ENCODE measurements around the gene RNF10. TPM values are rescaled to one million over a fixed set of nuclear protein-coding genes. Genes with fewer than 3 reads are reported as not detected.
"Not testable (repeated sequence)": the region's sequence is repeated elsewhere in the genome, so short reads cannot be mapped to it uniquely, and the experiment has no call there.

The RNF10 gene
- total and polyA plus RNA-seq, 12 donors, result 218 to 778 (median 271) TPM

DNA sequence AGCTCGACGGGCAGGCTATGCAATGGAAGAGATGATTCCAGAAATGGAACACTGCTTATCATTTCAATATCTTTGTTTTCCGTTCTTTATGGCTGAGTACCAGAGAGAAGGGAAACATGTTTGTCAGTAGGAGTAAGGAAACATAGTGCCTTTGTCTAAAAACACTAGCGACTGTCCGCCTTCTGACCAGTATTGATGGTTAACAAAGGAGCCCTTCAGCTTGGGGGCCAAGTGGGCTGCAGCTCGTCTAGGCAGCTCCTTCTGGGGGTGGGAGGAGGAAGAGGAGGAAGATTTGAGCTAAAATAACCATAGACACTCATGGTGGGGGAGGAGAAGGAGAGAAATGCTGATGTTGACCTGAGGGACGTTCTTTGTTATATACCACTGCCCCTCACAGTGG lies 20.2 kb upstream of the RNF10 start:
- ATAC-seq, result no peak
- WGBS, 2 donors, result 88 to 89% methylated on average over 7 of the region's 7 CpGs
- intact Hi-C loops (cut with DNase I), result no loop called here
- TF ChIP-seq CTCF (IDR thresholded peaks at IDR 0.05), result no peak
- Histone ChIP-seq H3K36me3 (peaks cover 0 to 97% (median 34%) of the 10 kb centered on the region in 9 donors), H3K27me3 (no peaks in the 10 kb centered on the region), H3K9me3 (no peaks in the 10 kb centered on the region), H3K4me3 (no peak overlapping the region), H3K4me1 (no peaks in the 10 kb centered on the region), H3K27ac (no peak overlapping the region)
- no peak for DNase-seq

GRCh38 chr12:120515496-120515895 lies 18.7 kb upstream of the RNF10 start:
- H3K4me1 ChIP-seq, result no peaks in the 10 kb centered on the region
- no peak for TF ChIP-seq CTCF (IDR thresholded peaks at IDR 0.05)
- no peak overlapping the region for H3K4me3 ChIP-seq
- no peaks in the 10 kb centered on the region for H3K9me3 ChIP-seq
- H3K36me3 ChIP-seq, result peaks cover 0 to 97% (median 23%) of the 10 kb centered on the region in 9 donors
- 81 to 91% methylated on average over 2 of the region's 2 CpGs for WGBS, 2 donors
- no peak for ATAC-seq
- intact Hi-C loops (cut with DNase I), result no loop called here
- H3K27me3 ChIP-seq, result no peaks in the 10 kb centered on the region
- H3K27ac ChIP-seq, result no peak overlapping the region
- DNase-seq, result no peak

- ATAC-seq; H3K27ac ChIP-seq; H3K4me1 ChIP-seq; H3K4me3 ChIP-seq; H3K27me3 ChIP-seq; intact Hi-C loops (cut with DNase I); H3K9me3 ChIP-seq; DNase-seq: not testable (repeated sequence)
- peaks cover 0 to 91% (median 26%) of the 10 kb centered on the region in 9 donors for H3K36me3 ChIP-seq
- WGBS, 2 donors, result 97 to 98% methylated on average over 8 of the region's 8 CpGs
Observed at GRCh38 chr12:120519324-120519723, 14.8 kb upstream of the RNF10 start.

- peaks cover 0 to 73% (median 8%) of the 10 kb centered on the region in 9 donors for H3K36me3 ChIP-seq
- H3K27ac ChIP-seq, result no peak overlapping the region
- H3K4me1 ChIP-seq, result peaks cover 0 to 2% (median 0%) of the 10 kb centered on the region in 9 donors
- 92 to 93% methylated on average over 9 of the region's 9 CpGs for WGBS, 2 donors
- no peak for DNase-seq
- H3K4me3 ChIP-seq, result no peak overlapping the region
- ATAC-seq, result no peak
- no peaks in the 10 kb centered on the region for H3K27me3 ChIP-seq
- intact Hi-C loops (cut with DNase I), result no loop called here
- no peaks in the 10 kb centered on the region for H3K9me3 ChIP-seq
- no peak for TF ChIP-seq CTCF (IDR thresholded peaks at IDR 0.05)
Observed at GRCh38 chr12:120522568-120522967, 11.6 kb upstream of the RNF10 start.

DNA sequence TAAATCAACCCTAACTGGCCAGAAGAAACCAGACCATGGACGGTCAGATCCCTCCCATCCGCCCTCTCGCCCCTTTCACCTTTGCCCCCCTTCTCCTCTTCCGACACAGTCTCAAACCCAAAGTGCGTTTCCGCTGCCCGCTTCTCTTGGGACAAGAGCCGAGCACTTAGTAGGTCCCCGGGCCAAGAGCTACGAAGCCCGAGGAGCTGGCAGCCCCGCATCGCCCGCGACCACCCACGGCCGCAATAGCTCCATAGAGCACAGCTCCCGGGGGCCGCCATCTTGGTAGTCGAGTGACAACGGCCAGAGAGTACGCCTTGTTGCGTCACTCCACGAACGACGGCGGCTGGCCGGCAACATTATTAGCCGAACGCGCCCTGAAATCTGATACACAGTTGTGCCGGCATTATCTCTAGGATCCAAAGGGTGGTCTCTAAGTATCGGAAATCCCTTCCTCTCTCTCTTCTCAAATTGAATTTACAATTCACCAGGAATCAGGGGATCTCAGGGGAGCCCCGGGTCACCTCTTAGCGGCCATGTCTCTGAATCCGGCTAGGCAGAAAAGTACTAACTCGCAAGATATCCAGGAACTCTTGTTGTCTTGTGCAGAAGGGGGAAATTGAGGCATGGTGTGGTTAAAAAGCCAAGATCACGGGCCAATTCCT lies 5.2 kb upstream of the RNF10 start, which contains the start of gene COQ5:
COQ5 (minus strand) TSS at position 298 of the 665 bp plus-strand sequence; CDS start at position 281, 17 bp downstream.
- Histone ChIP-seq H3K36me3 (peaks cover 0 to 15% (median 0%) of the 10 kb centered on the region in 9 donors), H3K27me3 (no peaks in the 10 kb centered on the region), H3K27ac (peak within 1 kb of the TSS; percentile 64 to 96 (median 93)), H3K4me3 (peak within 1 kb of the TSS; percentile 60 to 80 (median 72)), H3K4me1 (peaks cover 0 to 21% (median 16%) of the 10 kb centered on the region in 9 donors), H3K9me3 (no peaks in the 10 kb centered on the region)
- peak; percentile 91 to 94 for DNase-seq
- peak; percentile 93 to 97 (median 96) for ATAC-seq
- 0% methylated on average over 38 of the region's 38 CpGs for WGBS, 2 donors
- intact Hi-C loops (cut with DNase I), result loop anchor here in 1 of 10 donors (2.0 kb wide), 1 partner anchor 32 kb away; the partner anchor contains the start of gene DYNLL1
- no peak for TF ChIP-seq CTCF (IDR thresholded peaks at IDR 0.05)
